Lower lobe of right lung (tissue), 2 donors: ENCODE data around the gene MIPOL1. TPM values are rescaled to one million over a fixed set of nuclear protein-coding genes. Genes with fewer than 3 reads are reported as not detected.
"Not testable (repeated sequence)": the region's sequence is repeated elsewhere in the genome, so short reads cannot be mapped to it uniquely, and the experiment has no call there.

Experiments used
- ATAC-seq, 2 donors: fragments of 200-7000 bp; cut with Tn5 transposase; one replicate each; pipeline ENCODE4 v1.9.1; 2020 to 2022; ENCODE audit warnings: mild to moderate bottlenecking in 2 of 2, moderate library complexity in 2 of 2
- DNase-seq: peaks from one replicate; pipeline ENCODE4 v3.0.0-alpha.2; 2020
- H3K27ac ChIP-seq: fragments of 200-600 bp; one replicate; pipeline ENCODE4 v1.8.0; 2022
- H3K27me3 ChIP-seq: fragments of 200-600 bp; one replicate; pipeline ENCODE4 v1.8.0; 2022; ENCODE audit warnings: low read depth
- H3K36me3 ChIP-seq: fragments of 200-600 bp; one replicate; pipeline ENCODE4 v1.8.0; 2022; ENCODE audit warnings: mild to moderate bottlenecking
- H3K4me1 ChIP-seq: fragments of 200-600 bp; one replicate; pipeline ENCODE4 v1.8.0; 2022
- H3K4me3 ChIP-seq: fragments of 200-600 bp; one replicate; pipeline ENCODE4 v1.8.0; 2022; ENCODE audit warnings: mild to moderate bottlenecking
- H3K9me3 ChIP-seq: fragments of 200-600 bp; one replicate; pipeline ENCODE4 v1.8.0; 2022
- CTCF ChIP-seq: fragments of 200-600 bp; IDR thresholded peaks from one replicate; pipeline ENCODE4 v1.8.0; 2022; ENCODE audit warnings: antibody characterized with exemption, mild to moderate bottlenecking
- intact Hi-C: fragments of 100-400 bp; cut with DNase I; formaldehyde crosslinking; loops from one replicate; pipeline ENCODE4 v1.11.0; 2022
- long read RNA-seq: library from polyadenylated mRNA; unstranded; transcript quantifications from one replicate; pipeline ENCODE4 v2.0.0, GENCODE V29; 2021
- total RNA-seq: library from RNA; stranded (reverse); fragmentation: NEBNext Ultra II Directional; extraction: Animal tissue kit (Norgen Biotek cat#: 25700); gene quantifications from one replicate; pipeline ENCODE4 v1.2.1, GENCODE V29; 2021
- donor health status: DM: no; HTN: yes; CAD: no; lungs with severe emphysema.

Gene MIPOL1
- total RNA-seq = 12.1 TPM
- long read RNA-seq, full-length matches to known transcripts = 1 of 9 reads
- long read RNA-seq, partial matches to known transcripts = 0 of 9 reads
- long read RNA-seq, other reads (novel, unspliced or antisense) = 8 of 9 reads

- Histone ChIP-seq H3K27ac (peak within 1 kb of the TSS; percentile 86), H3K4me3 (peak within 1 kb of the TSS; percentile 62), H3K36me3 (no peaks in the 10 kb centered on the region), H3K9me3 (no peaks in the 10 kb centered on the region), H3K27me3 (no peaks in the 10 kb centered on the region), H3K4me1 (no peaks in the 10 kb centered on the region)
- DNase-seq (peak; percentile 88), ATAC-seq (peak; percentile 99 to 100)
- peak; percentile 42 for TF ChIP-seq CTCF
- intact Hi-C loops = no loop called here
Observed at GRCh38 chr14:37197421-37198272, at the start of gene MIPOL1. MIPOL1 (plus strand) TSS chr14:37197937; CDS start chr14:37247889, 49,952 bp downstream.

GRCh38 chr14:37150414-37150813 lies 47.3 kb upstream of the MIPOL1 start:
- ATAC-seq (peak; percentile 71 to 81), DNase-seq (no peak)
- H3K4me3 ChIP-seq = no peak overlapping the region

GRCh38 chr14:37153005-37153404 lies 44.7 kb upstream of the MIPOL1 start:
- ATAC-seq = peak in 1 of 2 donors; percentile 9
- Histone ChIP-seq H3K27me3 (no peaks in the 10 kb centered on the region), H3K36me3 (no peaks in the 10 kb centered on the region), H3K4me1 (no peaks in the 10 kb centered on the region), H3K27ac (no peak overlapping the region), H3K4me3 (no peak overlapping the region), H3K9me3 (peaks cover 14% of the 10 kb centered on the region)
- no peak for DNase-seq
- TF ChIP-seq CTCF = no peak
- intact Hi-C loops = no loop called here

More at GRCh38 chr14:37150414-37150813, 47.3 kb upstream of the MIPOL1 start:
- Histone ChIP-seq H3K27ac (no peak overlapping the region), H3K27me3 (no peaks in the 10 kb centered on the region), H3K4me1 (no peaks in the 10 kb centered on the region), H3K36me3 (no peaks in the 10 kb centered on the region), H3K9me3 (peaks cover 9% of the 10 kb centered on the region)
- peak; percentile 68 for TF ChIP-seq CTCF
- intact Hi-C loops = no loop called here

GRCh38 chr14:37153483-37153882 lies 44.3 kb upstream of the MIPOL1 start:
- H3K9me3 ChIP-seq = peaks cover 14% of the 10 kb centered on the region
- no peak for TF ChIP-seq CTCF
- H3K27ac ChIP-seq = no peak overlapping the region
- intact Hi-C loops = no loop called here
- no peaks in the 10 kb centered on the region for H3K27me3 ChIP-seq
- DNase-seq (no peak), ATAC-seq (no peak)
- no peak overlapping the region for H3K4me3 ChIP-seq
- H3K36me3 ChIP-seq = no peaks in the 10 kb centered on the region
- H3K4me1 ChIP-seq = no peaks in the 10 kb centered on the region

GRCh38 chr14:37157987-37158386 lies 39.8 kb upstream of the MIPOL1 start:
- intact Hi-C loops = no loop called here
- no peak overlapping the region for H3K27ac ChIP-seq
- no peak for TF ChIP-seq CTCF
- H3K36me3 ChIP-seq = no peaks in the 10 kb centered on the region
- H3K27me3 ChIP-seq = no peaks in the 10 kb centered on the region
- peaks cover 14% of the 10 kb centered on the region for H3K9me3 ChIP-seq
- H3K4me1 ChIP-seq = no peaks in the 10 kb centered on the region
- no peak overlapping the region for H3K4me3 ChIP-seq
- ATAC-seq (no peak), DNase-seq (no peak)

GRCh38 chr14:37162307-37162706 lies 35.4 kb upstream of the MIPOL1 start:
- H3K4me3 ChIP-seq, H3K27ac ChIP-seq, H3K9me3 ChIP-seq, ATAC-seq, intact Hi-C loops, DNase-seq, H3K36me3 ChIP-seq, H3K4me1 ChIP-seq, H3K27me3 ChIP-seq: not testable (repeated sequence)
